Tibial nerve (tissue), 4 donors: ENCODE results near the gene EEF2. TPM values are rescaled to one million over a fixed set of nuclear protein-coding genes. Genes with fewer than 3 reads are reported as not detected.
A peak's percentile ranks its signal among the peaks of the same experiment; 100 is the strongest.

Experiments
- DNase-seq, 2 donors: peaks; one replicate each; pipeline ENCODE4 v3.0.0-alpha.2; 2019; ENCODE audit warnings: low spot score in 2 of 2
- H3K27ac ChIP-seq, 4 donors: fragments of 200-600 bp; sonication (generic) in 3 of 4; one replicate each; pipeline ENCODE4 v1.5.1; 2017 to 2019; ENCODE audit warnings: mild to moderate bottlenecking in 1 of 4
- H3K27me3 ChIP-seq, 2 donors: fragments of 200-600 bp; sonication (generic) in 1 of 2; one replicate each; pipeline versions ENCODE4 v1.5.1 to v1.6.0; 2017 to 2019
- H3K36me3 ChIP-seq, 3 donors: fragments of 200-600 bp; sonication (generic); one replicate each; pipeline ENCODE4 v1.5.1; 2018 to 2019
- H3K4me1 ChIP-seq, 4 donors: fragments of 200-600 bp; sonication (generic) in 3 of 4; one replicate each; pipeline ENCODE4 v1.5.1; 2017 to 2019
- H3K4me3 ChIP-seq, 4 donors: fragments of 200-600 bp; sonication (generic) in 3 of 4; one replicate each; pipeline ENCODE4 v1.5.1; 2017 to 2019; ENCODE audit warnings: mild to moderate bottlenecking in 1 of 4, moderate library complexity in 1 of 4
- H3K9me3 ChIP-seq, 4 donors: fragments of 200-600 bp; sonication (generic) in 3 of 4; one replicate each; pipeline ENCODE4 v1.5.1; 2017 to 2019
- EP300 ChIP-seq, 2 donors: sonication (generic); formaldehyde crosslinking; IDR thresholded peaks; one replicate each; pipeline ENCODE4 v1.6.1; 2017; ENCODE audit warnings: antibody characterized with exemption in 2 of 2, mild to moderate bottlenecking in 1 of 2
- POLR2A ChIP-seq, 2 donors: fragments of 450-650 bp; IDR thresholded peaks; one replicate each; pipeline ENCODE4 v1.6.1; 2017; ENCODE audit warnings: antibody characterized with exemption in 2 of 2, mild to moderate bottlenecking in 2 of 2, moderate library complexity in 2 of 2
- WGBS, 2 donors: methylation state at CpG; one replicate each; pipeline ENCODE4 v1.1.5; 2018; 5-methylcytosine and 5-hydroxymethylcytosine counted together
- total RNA-seq, 4 donors: library from RNA; depleted of rRNA; stranded (reverse); fragments of >200 nt; gene quantifications; one replicate each; pipeline ENCODE4 v1.1.0, GENCODE V29; 2016
- TF ChIP-seq, protein P1 (sequence below), 5 experiments: fragments of 200-600 bp in 3 of 5; fragments of 450-650 bp in 2 of 5; sonication (generic) in 3 of 5; IDR thresholded peaks; one replicate each; pipeline ENCODE4 v1.5.1; 2016 to 2019; ENCODE audit warnings: antibody characterized with exemption in 5 of 5, mild to moderate bottlenecking in 3 of 5, moderate library complexity in 2 of 5

Gene EEF2
- total RNA-seq, 4 donors from 2014 or later = 1,233 to 1,650 (median 1,549) TPM

DNA sequence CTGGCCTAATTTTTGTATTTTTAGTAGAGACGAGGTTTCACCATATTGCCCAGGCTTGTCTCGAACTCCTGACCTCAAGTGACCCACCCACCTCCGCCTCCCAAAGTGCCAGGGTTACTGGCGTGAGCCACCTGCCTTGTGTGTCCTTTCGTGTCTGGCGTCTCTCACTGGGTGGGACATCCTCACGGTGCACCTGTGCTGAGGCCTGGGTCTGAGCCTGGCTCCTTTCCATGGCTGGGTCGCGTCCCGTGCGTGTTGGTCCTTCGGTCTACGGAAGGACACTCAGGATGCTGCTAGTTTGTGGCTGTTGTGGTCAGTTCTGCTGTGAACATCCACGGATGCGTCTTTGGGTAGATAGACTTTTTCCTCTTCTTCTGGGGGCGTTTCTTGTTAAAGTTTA is 41.9 kb upstream of the EEF2 start:
- Histone ChIP-seq H3K36me3 (peaks cover 5 to 84% (median 17%) of the 10 kb centered on the region in 3 donors), H3K9me3 (no peaks in the 10 kb centered on the region), H3K27me3 (no peaks in the 10 kb centered on the region), H3K27ac (peak overlapping the region in 1 of 4 donors; percentile 24), H3K4me3 (no peak overlapping the region), H3K4me1 (peaks cover 0 to 32% (median 11%) of the 10 kb centered on the region in 4 donors)
- 87 to 90% methylated on average over 16 of the region's 16 CpGs for WGBS, 2 donors
- no peak for TF ChIP-seq EP300 (IDR thresholded peaks at IDR 0.05)
- TF ChIP-seq, protein P1, sequence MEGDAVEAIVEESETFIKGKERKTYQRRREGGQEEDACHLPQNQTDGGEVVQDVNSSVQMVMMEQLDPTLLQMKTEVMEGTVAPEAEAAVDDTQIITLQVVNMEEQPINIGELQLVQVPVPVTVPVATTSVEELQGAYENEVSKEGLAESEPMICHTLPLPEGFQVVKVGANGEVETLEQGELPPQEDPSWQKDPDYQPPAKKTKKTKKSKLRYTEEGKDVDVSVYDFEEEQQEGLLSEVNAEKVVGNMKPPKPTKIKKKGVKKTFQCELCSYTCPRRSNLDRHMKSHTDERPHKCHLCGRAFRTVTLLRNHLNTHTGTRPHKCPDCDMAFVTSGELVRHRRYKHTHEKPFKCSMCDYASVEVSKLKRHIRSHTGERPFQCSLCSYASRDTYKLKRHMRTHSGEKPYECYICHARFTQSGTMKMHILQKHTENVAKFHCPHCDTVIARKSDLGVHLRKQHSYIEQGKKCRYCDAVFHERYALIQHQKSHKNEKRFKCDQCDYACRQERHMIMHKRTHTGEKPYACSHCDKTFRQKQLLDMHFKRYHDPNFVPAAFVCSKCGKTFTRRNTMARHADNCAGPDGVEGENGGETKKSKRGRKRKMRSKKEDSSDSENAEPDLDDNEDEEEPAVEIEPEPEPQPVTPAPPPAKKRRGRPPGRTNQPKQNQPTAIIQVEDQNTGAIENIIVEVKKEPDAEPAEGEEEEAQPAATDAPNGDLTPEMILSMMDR (IDR thresholded peaks at IDR 0.05) = no peak
- TF ChIP-seq POLR2A (IDR thresholded peaks at IDR 0.05) = no peak
- DNase-seq = no peak

DNA sequence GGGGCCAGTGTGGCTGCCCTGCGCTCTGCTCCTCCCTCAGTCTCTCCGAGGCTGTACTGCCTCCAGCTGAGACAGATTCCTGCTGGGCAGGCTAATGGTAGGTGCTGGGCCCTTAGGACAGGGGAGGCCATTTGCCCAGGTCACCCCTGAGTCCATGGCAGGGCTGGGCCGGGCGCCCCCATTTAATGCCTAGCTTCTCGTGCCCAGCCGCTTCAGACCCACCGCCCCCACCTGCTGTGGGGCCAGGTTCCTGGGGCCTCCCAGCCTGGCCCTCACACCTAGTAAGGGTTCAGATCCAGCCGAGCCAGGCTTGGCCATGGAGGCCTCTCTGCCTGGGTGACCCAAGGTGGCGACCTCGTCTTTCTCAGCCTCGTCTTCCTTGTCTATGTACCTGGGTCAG is 40.1 kb upstream of the EEF2 start:
- Histone ChIP-seq H3K36me3 (peaks cover 5 to 75% (median 17%) of the 10 kb centered on the region in 3 donors), H3K4me1 (peaks cover 0 to 24% (median 4%) of the 10 kb centered on the region in 4 donors), H3K27me3 (no peaks in the 10 kb centered on the region), H3K27ac (peak overlapping the region in 1 of 4 donors; percentile 24), H3K9me3 (no peaks in the 10 kb centered on the region), H3K4me3 (no peak overlapping the region)
- WGBS, 2 donors = 67 to 68% methylated on average over 9 to 11 of the region's 11 CpGs
- TF ChIP-seq EP300 (IDR thresholded peaks at IDR 0.05) (no peak), POLR2A (IDR thresholded peaks at IDR 0.05) (no peak)
- TF ChIP-seq, protein P1 (IDR thresholded peaks at IDR 0.05) = no peak
- DNase-seq = no peak

DNA sequence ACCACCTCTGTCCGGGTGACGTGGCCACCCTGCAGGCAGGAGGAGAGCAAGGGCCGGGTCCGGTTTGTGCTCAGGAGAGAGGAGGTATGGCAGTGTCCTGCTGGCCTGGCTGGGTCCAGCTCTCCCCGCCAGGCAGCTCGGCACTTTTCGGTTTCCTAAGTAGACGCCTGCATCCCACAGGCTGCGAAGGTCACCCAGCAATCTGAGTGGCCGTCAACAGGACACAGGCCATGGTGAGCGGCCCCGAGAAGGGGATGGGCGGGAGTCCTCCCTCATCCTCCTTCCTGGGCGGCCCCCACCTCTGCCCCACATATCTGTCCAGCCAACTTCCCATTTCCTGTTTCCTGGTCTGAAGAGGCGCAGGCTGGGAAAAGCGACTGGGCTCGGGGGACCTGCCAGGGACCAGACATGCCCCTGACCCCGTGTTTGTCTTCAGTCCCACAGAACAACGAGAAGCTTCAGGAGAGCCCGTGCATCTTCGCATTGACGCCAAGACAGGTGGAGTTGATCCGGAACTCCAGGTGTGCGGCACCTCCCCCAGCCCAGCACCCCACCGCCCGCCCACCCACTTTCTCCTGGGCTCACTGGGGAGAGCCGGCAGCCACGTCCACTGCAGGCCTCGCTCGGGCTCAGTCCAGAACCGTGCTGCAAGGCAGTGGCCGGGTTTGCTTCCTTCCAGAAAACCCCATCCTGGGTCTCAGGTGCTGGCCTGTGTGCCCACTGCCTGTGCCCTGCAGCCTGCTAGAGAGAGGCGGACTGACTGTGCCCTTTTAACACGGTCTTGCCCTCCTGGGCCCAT is 38.5 kb upstream of the EEF2 start:
- Histone ChIP-seq H3K36me3 (peaks cover 4 to 60% (median 10%) of the 10 kb centered on the region in 3 donors), H3K27me3 (no peaks in the 10 kb centered on the region), H3K9me3 (no peaks in the 10 kb centered on the region), H3K27ac (peak overlapping the region in 2 of 4 donors; percentile 50 to 56), H3K4me3 (no peak overlapping the region), H3K4me1 (peaks cover 0 to 39% (median 14%) of the 10 kb centered on the region in 4 donors)
- 76 to 77% methylated on average over 33 to 34 of the region's 34 CpGs for WGBS, 2 donors
- TF ChIP-seq POLR2A (IDR thresholded peaks at IDR 0.05) (no peak), EP300 (IDR thresholded peaks at IDR 0.05) (no peak)
- TF ChIP-seq, protein P1 (IDR thresholded peaks at IDR 0.05) = no peak
- DNase-seq = no peak

DNA sequence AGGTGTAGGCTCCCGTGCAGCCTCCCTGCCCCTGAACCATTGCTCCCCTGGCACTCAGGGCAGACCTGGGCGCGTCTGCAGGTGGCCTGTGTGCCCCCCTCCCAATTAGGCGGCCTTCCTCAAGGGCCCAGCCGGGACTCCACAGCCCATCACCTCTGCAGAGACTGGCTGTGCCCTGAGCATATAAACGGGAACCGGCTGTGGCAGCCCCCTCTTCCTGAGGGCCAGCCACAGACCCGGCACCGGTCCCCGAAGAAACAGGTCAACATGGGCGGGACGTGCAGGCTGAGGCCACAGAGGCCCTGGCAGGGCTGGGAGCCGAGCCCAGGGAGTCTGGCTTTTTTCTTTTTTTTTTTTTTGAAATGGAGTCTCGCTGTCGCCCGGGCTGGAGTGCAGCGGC is 34.3 kb upstream of the EEF2 start:
- Histone ChIP-seq H3K27ac (peak overlapping the region; percentile 69 to 95 (median 84)), H3K4me1 (peaks cover 0 to 80% (median 44%) of the 10 kb centered on the region in 4 donors), H3K9me3 (no peaks in the 10 kb centered on the region), H3K27me3 (no peaks in the 10 kb centered on the region), H3K4me3 (no peak overlapping the region), H3K36me3 (peaks cover 0 to 36% (median 0%) of the 10 kb centered on the region in 3 donors)
- no peak for DNase-seq
- TF ChIP-seq EP300 (IDR thresholded peaks at IDR 0.05) (no peak), POLR2A (IDR thresholded peaks at IDR 0.05) (no peak)
- TF ChIP-seq, protein P1 (IDR thresholded peaks at IDR 0.05) = no peak
- WGBS, 2 donors = 39 to 48% methylated on average over 14 to 17 of the region's 17 CpGs
